ENCODE data around the gene RBP5. TPM values are rescaled to one million over a fixed set of nuclear protein-coding genes. Genes with fewer than 3 reads are reported as not detected.

RBP5 gene
- total and polyA plus RNA-seq, 8 donors: 0.73 to 7.8 (median 2.4) TPM

- no peak for TF ChIP-seq CTCF (IDR thresholded peaks at IDR 0.05)
- intact Hi-C loops (cut with DNase I): no loop called here
- Histone ChIP-seq H3K4me3 (no peak overlapping the region), H3K27me3 (no peaks in the 10 kb centered on the region), H3K9me3 (no peaks in the 10 kb centered on the region), H3K4me1 (no peaks in the 10 kb centered on the region), H3K36me3 (no peaks in the 10 kb centered on the region), H3K27ac (no peak overlapping the region)
- no peak for DNase-seq
- no peak for FAIRE-seq
- WGBS, 2 donors: 24 to 50% methylated on average over 1 of the region's 1 CpG
- no peak for ATAC-seq
Observed at GRCh38 chr12:7073946-7074345, 54.7 kb downstream of the RBP5 start.

Other genes starting within 250 kb of the RBP5 start
- gene LRRC23, start 224.1 kb downstream of the RBP5 start, total RNA-seq: 1 to 10 TPM; 1.7 to 5.2 (median 3.4) TPM
- gene LRRC23, start 224.1 kb downstream of the RBP5 start, polyA plus RNA-seq: 10 to 100 TPM in 1 of 2 donors, 1 to 10 TPM in 1; 8.8 to 13.0 TPM
- gene ENO2, start 214.3 kb downstream of the RBP5 start, total RNA-seq: 1 to 10 TPM; 2.3 to 8.0 (median 4.5) TPM
- 10 to 100 TPM; 12.7 to 53.6 TPM for gene ENO2, start 214.3 kb downstream of the RBP5 start, polyA plus RNA-seq
- 10 to 100 TPM; 30.9 to 54.5 (median 36.2) TPM for gene ATN1, start 200.9 kb downstream of the RBP5 start, total RNA-seq
- gene ATN1, start 200.9 kb downstream of the RBP5 start, polyA plus RNA-seq: 100 to 1,000 TPM; 110 to 113 TPM
- not detected for gene RNU7-1, start 185.1 kb downstream of the RBP5 start, total RNA-seq
- not detected for gene RNU7-1, start 185.1 kb downstream of the RBP5 start, polyA plus RNA-seq
- 100 to 1,000 TPM in 2 of 6 donors, 10 to 100 TPM in 4; 86.8 to 154 (median 97.6) TPM for gene C12orf57, start 184.9 kb downstream of the RBP5 start, total RNA-seq
- 100 to 1,000 TPM; 176 to 314 TPM for gene C12orf57, start 184.9 kb downstream of the RBP5 start, polyA plus RNA-seq
- gene PTPN6, start 177.5 kb downstream of the RBP5 start, total RNA-seq: 10 to 100 TPM; 13.3 to 37.9 (median 17.8) TPM
- gene PTPN6, start 177.5 kb downstream of the RBP5 start, polyA plus RNA-seq: 10 to 100 TPM; 48.7 to 53.1 TPM
- 100 to 1,000 TPM in 3 of 6 donors, 10 to 100 TPM in 3; 79.7 to 139 (median 101) TPM for gene PHB2, start 158.2 kb downstream of the RBP5 start, total RNA-seq
- 10 to 100 TPM; 74.7 to 91.9 TPM for gene PHB2, start 158.2 kb downstream of the RBP5 start, polyA plus RNA-seq
- 10 to 100 TPM in 5 of 6 donors, 1 to 10 TPM in 1; 8.9 to 20.2 (median 17.0) TPM for gene EMG1, start 158.0 kb downstream of the RBP5 start, total RNA-seq
- 10 to 100 TPM in 1 of 2 donors, 1 to 10 TPM in 1; 9.4 to 12.9 TPM for gene EMG1, start 158.0 kb downstream of the RBP5 start, polyA plus RNA-seq
- gene LPCAT3, start 110.4 kb downstream of the RBP5 start, total RNA-seq: 10 to 100 TPM; 22.4 to 36.5 (median 32.4) TPM
- gene LPCAT3, start 110.4 kb downstream of the RBP5 start, polyA plus RNA-seq: 10 to 100 TPM; 23.0 to 32.6 TPM
- 100 to 1,000 TPM in 1 of 6 donors, 10 to 100 TPM in 5; 20.4 to 162 (median 58.8) TPM for gene C1S, start 68.2 kb downstream of the RBP5 start, total RNA-seq
- 10 to 100 TPM; 36.5 to 47.2 TPM for gene C1S, start 68.2 kb downstream of the RBP5 start, polyA plus RNA-seq
- gene C1R, start 36.4 kb downstream of the RBP5 start, total RNA-seq: 100 to 1,000 TPM in 2 of 6 donors, 10 to 100 TPM in 4; 20.2 to 212 (median 66.8) TPM
- gene C1R, start 36.4 kb downstream of the RBP5 start, polyA plus RNA-seq: 10 to 100 TPM; 54.9 to 66.1 TPM
- 10 to 100 TPM; 36.8 to 57.7 (median 44.7) TPM for gene C1RL, start 19.7 kb downstream of the RBP5 start, total RNA-seq
- gene C1RL, start 19.7 kb downstream of the RBP5 start, polyA plus RNA-seq: 10 to 100 TPM; 36.5 to 60.5 TPM
- 10 to 100 TPM in 5 of 6 donors, 1 to 10 TPM in 1; 7.8 to 26.2 (median 13.1) TPM for gene CLSTN3, start 1.5 kb upstream of the RBP5 start, total RNA-seq
- gene CLSTN3, start 1.5 kb upstream of the RBP5 start, polyA plus RNA-seq: 10 to 100 TPM; 21.6 to 25.8 TPM
- 10 to 100 TPM; 25.7 to 37.7 (median 34.1) TPM for gene PEX5, start 60.8 kb upstream of the RBP5 start, total RNA-seq
- gene PEX5, start 60.8 kb upstream of the RBP5 start, polyA plus RNA-seq: 10 to 100 TPM; 14.9 to 21.6 TPM
- gene ACSM4, start 175.2 kb upstream of the RBP5 start, total RNA-seq: not detected
- not detected for gene ACSM4, start 175.2 kb upstream of the RBP5 start, polyA plus RNA-seq

Data from pancreas (tissue), 10 donors.